GM19452 (cell line): ENCODE data around the gene ADRM1.

ENCODE experiments used
- ATAC-seq: cut with Tn5 transposase; IDR thresholded peaks from one replicate; pipeline ENCODE4 v1.9.1; 2021; ENCODE audit not compliant: unreplicated experiment

Gene ADRM1

DNA sequence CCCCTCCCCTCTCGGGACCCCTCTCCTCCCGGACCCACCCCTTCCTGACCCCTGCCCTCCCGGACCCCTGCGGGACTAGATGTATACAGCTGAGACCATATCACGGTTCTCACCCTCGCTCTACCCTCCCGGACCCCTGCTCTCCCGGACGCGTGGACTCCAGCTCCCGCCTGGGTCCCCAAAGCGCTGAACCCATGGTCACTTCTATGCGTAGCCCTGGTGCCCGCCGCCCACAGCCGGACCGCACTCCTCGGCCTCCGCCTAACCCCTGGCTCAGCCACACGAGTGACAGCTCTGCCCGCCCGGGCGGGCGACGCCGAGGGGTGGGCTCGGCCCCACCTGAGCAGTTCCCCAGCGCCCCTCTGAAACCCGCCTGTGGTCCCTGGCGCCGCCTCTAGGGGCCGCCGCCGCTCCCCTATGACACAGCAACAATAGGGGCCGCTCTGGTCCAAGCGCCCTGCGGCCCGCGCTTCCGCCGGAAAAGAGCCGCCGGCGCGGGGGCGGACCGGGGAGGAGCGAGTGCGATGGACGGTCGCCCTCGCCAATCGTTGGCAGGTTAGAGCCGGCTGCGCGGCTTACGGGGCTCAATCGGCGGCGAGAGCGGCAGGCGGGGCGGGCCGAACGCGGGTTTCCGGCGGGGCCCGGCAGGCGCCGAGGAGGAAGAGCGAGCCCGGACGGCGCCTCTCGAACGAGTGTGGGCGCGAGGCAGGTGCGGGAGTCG, at the start of gene ADRM1:
Gene ADRM1 (plus strand): TSS at position 657 of the 721 bp plus-strand sequence. CDS start 572 bp downstream, outside the sequence.
- ATAC-seq: peak; percentile 79

DNA sequence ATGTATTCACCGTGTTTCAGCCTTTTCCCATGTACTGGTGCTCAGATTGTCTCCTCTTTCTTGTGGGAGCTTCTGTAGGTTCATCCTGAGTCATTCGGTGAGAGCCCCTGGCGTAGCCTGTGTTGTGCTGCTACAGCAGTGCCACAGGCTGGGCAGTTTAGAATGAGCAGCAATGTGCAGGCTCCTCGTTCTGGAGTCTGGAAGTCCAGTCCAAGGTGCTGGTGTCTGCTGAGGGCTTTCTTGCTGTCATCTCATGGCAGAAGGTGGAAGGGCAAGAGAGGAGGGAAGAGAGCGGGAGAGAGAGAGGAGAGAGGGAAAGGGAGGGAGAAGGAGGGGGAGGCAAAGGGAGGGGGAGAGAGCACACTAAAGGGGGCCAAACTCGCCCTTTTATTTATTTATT, 49.4 kb upstream of the ADRM1 start:
- no peak for ATAC-seq

DNA sequence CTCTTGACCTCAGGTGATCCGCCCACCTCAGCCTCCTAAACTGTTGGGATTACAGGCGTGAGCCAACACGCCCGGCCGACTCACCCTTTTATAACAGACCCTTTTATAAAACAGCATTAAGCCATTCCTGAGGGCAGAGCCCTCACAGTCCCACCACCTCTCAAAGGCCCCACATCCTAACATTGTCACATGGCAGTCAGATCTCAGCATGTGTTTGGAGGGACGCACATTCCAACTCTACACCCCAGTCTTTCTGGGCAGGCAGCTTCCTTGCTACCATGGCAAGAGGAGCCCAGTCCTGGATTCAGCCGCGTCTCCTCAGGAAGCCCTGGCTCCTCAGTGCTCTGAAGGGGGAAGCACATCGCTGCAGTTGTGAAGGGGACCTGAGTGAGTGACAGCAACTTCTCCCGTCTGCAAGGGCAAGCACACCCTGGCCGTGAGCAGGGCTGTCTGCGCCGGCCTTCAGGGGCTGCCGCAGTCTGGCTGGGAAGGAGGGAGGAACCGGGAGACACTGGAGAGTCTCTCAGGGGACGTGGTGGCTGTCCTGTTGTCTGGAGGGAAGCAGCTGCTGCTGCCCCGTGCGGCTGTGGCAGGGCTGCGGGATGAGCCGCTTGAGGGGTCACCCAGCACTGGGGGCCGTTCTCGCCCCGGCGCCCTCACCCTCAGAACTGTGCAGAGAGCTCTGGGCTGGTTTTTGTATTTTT, 48.6 kb upstream of the ADRM1 start:
- no peak for ATAC-seq

DNA sequence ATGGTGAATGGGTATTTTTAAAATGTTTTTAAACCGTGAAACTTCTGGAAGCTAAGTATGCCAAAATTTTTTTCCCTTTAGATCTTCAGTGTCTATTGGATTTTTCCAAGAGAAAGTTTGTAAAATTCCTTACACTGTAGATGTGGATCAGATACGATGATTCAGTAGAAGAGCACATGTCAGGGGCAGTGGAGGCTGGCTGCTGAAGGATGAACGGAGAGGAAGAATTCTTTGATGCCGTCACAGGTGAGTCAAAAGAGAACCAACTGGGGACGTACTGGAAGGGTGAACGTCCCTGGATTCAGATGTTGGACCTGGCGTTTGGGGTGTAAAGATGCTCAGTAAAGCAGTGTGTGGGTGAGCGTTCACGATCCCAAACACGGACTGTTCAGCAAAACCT, 46.8 kb upstream of the ADRM1 start:
- ATAC-seq: no peak

DNA sequence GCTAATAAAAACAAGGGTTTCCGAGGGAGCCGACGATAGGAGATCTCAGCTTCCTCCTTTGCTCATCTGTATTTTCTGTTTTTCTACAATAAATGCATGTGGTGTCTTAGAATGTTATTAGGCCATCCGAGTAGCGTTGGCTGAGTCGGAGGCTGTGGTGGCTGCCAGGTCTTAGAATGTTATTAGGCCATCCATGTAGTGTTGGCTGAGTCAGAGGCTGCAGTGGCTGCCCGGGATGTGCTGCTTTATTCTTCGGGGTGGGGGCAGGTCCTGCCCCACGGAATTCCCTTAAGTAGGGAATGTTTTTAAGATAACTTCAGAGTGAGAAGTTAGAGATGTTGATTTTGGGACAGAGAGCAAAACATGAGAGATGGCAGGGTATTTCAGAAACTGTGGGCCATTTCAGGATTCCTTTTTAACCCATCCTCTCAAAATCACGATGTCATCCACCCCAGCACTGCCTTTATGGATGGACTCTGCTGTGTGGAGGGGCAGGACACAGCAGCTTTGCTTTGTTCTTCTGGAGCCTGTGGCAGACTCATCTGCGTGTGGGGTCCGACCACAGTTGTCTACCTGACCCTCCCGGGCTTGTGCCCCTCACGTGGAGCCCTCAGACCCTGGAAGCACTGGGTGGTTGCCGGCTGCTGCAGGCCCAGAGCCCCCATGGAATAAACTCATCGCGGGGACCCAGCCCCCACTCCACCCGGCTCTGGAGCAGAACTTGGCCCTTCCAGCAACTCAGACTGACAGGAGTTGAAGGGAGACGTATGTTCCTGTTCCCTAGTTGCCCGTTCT, 44.1 kb upstream of the ADRM1 start:
- no peak for ATAC-seq

- no peak for ATAC-seq
Observed at GRCh38 chr20:62259294-62259565, 43.6 kb upstream of the ADRM1 start.

DNA sequence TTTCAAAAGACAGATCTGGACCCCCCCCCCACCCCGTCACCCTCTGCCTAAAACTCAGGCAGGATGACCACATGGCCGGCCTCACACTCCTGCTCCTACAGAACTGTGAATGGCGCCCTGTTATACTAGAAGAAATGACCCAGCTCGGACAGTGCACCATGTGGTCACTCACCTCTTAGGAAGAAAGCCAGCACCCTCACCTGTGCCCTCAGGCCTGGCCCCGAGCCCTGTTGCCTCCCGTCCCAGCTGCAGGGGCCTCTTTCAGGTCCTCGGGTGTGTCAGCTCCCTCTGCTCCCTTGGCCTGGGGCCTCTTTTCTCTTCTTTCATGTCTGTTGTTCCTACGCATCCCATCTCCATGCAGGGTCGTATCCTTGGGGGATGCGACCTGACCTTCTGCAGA, 40.7 kb upstream of the ADRM1 start:
- ATAC-seq: no peak

DNA sequence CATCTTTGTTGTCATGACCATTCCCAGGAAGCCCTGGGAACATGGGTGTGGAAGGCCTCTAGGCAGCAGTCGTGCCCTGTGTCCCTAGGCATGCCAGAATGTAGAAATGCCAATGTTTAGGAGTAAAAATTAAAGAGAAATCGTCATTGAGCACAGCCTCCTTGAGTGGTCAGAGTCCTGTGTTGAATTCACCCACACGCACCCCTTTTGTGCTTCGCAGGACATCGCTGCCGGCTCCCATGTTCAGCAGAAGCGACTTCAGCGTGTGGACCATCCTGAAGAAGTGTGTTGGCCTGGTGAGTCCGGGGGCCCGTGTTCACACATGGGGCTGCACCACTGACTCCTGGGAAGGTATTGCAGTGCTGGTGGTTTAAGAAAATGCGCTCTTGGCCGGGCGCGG, 39.4 kb upstream of the ADRM1 start:
- no peak for ATAC-seq

GRCh38 chr20:62265365-62265764, 37.4 kb upstream of the ADRM1 start:
- no peak for ATAC-seq

DNA sequence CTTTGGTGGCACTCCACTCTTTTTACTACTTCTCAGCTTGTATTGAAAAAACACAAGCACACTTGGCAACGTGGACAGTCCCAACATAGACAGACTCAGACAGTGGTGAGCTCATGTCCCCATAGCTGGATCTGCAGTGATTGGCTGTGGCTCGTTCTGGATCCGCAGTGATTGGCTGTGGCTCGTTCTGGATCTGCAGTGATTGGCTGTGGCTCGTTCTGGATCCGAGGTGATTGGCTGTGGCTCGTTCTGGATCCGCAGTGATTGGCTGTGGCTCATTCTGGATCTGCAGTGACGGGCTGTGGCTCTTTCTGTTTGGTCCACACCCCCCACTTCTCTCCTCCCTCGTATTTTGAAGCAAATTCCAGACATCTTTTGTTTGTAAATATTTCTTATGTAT, 36.5 kb upstream of the ADRM1 start:
- no peak for ATAC-seq

DNA sequence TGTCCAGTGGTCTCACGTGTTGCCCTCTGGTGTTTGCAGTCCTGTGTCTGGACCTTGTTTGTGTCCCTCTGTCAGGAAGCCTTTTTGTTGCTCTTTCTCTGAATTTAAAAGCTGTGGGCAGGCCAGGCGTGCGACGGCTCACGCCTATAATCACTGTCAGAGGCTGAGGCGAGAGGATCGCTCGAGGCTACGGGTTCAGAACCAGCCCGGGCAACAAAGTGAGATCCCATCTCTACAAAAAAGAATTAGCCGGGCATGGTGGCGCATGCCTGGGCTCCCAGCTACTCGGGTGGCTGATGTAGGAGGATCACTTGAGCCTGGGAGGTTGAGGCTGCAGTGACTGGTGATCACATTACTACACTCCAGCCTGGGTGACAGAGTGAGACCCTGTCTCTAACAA, 35.9 kb upstream of the ADRM1 start:
- no peak for ATAC-seq

- ATAC-seq: no peak
Observed at GRCh38 chr20:62267543-62267942, 35.3 kb upstream of the ADRM1 start.

DNA sequence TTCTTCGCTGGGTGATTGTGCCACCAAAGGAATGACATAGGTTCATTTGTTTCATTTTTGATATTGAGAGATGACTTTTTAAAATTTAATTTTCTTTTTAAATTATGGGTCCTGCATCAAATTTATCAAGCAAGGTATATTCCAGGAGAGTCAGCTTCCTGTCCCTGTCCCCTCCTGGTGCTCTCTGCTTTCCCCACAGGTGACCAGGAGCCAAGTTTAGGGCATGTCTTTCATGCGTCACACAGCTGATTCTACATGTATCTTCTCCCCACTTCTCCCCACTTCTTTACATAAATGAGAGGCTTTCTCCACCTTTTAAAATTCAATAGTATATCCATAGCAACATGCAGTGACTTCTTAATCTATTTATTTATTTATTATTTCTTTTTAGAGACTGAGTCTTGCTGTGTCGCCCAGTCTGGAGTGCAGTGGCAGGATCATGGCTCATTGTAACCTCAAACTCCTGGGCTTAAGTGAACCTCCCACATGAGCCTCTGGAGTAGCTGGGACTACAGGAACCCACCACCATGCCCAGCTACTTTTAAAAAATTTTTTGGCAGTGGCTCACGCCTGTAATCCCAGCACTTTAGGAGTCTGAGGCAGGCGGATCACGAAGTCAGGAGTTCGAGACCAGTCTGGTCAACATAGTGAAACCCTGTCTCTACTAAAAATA, 34.4 kb upstream of the ADRM1 start:
- no peak for ATAC-seq

DNA sequence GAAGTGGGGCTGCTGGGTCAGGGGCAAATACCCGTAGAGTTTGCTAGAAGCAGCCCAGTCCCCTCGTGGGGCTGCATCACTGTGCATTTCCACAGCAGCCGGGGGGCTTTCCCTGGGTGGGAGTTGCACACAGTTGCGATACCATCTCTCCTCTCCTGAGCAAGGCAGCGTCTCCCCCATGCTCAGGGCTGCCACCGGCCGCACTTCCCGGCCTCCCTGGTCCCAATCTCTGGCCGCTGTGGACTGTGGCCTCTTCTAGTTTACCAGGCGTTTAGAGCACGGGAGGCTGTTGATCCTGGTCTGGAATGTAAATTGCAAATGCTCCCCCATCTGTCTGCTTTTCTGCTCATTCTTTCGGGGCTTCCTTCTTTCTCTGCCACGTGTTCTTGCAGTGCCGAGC, 33.4 kb upstream of the ADRM1 start:
- ATAC-seq: no peak

DNA sequence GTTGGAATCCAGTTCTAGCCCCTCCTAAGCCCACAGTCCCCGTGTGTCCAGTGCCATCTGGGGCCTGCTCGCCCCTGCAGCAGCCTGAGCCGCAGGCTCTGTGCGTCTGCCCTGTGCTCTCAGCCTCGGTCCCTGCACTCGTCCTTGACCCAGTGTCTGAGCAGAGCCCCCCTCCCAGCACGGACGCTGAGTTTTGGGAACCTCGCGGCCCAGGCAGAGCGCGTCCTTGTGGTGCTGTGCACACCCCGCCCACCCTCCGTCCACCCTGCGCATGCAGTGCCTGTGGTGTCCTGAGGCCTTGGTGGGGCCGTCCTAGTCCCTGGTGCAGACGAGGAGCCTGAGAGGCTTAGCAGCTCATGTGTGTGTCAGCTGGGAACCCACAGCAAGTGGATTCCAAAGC, 32.9 kb upstream of the ADRM1 start:
- no peak for ATAC-seq

DNA sequence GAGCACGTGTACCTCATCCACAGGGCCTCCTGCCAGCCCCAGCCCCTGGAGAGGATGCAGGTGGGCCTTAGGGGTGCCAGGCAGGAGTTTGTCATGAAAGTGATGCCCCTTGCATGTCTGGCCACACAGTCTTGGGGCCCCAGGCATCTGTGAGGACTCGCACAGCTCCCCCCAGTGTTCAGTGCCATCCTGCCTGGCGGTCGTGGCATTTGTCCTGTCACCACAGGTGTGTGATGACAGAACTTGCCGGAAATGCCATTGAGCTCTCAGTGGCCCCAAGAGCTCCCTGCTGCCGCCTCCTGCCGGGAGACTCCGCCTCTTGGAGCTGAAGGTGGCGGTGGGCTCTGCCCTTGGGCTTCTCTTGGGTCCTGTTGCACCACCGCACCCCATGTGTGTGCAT, 30.6 kb upstream of the ADRM1 start:
- no peak for ATAC-seq

GRCh38 chr20:62273416-62273815, 29.4 kb upstream of the ADRM1 start:
- no peak for ATAC-seq

GRCh38 chr20:62274332-62274950, 28.4 kb upstream of the ADRM1 start:
- ATAC-seq: no peak

GRCh38 chr20:62275219-62275618, 27.6 kb upstream of the ADRM1 start:
- ATAC-seq: no peak

- no peak for ATAC-seq
Observed at GRCh38 chr20:62276439-62276838, 26.4 kb upstream of the ADRM1 start.

DNA sequence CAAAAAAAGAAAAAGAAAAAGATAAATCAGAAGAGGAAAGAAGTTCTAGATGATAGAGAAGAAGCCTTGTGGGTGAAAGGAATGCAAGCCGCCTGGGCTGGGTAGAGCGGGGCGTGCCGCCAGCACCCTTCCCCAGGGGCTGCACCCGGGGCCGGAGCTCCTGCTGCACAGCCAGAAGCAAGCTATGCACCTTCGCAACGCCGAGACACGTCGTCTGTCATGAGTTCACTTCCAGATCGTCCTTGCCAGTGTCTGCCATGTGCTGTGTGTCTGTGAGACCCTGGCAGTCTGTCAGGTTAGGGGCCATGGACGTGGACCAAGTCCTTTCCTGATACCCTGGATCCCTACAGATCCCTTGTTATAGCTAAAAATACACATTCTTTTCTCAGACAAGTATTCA, 25.5 kb upstream of the ADRM1 start:
- ATAC-seq: no peak
